B cell (primary cell): ENCODE measurements around the gene IBSP. TPM values are rescaled to one million over a fixed set of nuclear protein-coding genes. Genes with fewer than 3 reads are reported as not detected.

Source experiments
- ATAC-seq: fragments of 200-7000 bp; cut with Tn5 transposase; one replicate; pipeline ENCODE4 v1.10.0; 2021; ENCODE audit warnings: low read depth, mild to moderate bottlenecking, moderate number of reproducible peaks, moderate library complexity
- CTCF ChIA-PET: fragments of 350-600 bp; sonication (Branson Sonifier 250); formaldehyde crosslinking; loops from one replicate; lab custom pipeline; 2021; ENCODE audit warnings: antibody characterized with exemption, inconsistent platforms; lab: Charles Lee
- POLR2A ChIA-PET: fragments of 350-600 bp; sonication (Branson Sonifier 250); formaldehyde crosslinking; loops from one replicate; lab custom pipeline; 2021; ENCODE audit warnings: antibody characterized with exemption; lab: Charles Lee
- DNase-seq: peaks from one replicate; pipeline ENCODE4 v3.0.0; 2013
- H2AFZ ChIP-seq: 2 replicates; pipeline ENCODE4 v1.6.1; 2012; ENCODE audit warnings: mild to moderate bottlenecking, low read depth, low read length; ENCODE audit not compliant: insufficient read depth, poor library complexity, severe bottlenecking
- H3K27ac ChIP-seq, 2 donors: 1 replicate in 1 of 2; 2 replicates in 1 of 2; pipeline ENCODE4 v1.5.1; 2012 to 2013; ENCODE audit warnings: low read length in 2 of 2, mild to moderate bottlenecking in 2 of 2, moderate library complexity in 1 of 2
- H3K27me3 ChIP-seq, 4 experiments: fragments of 200-600 bp in 1 of 4; sonication (generic) in 1 of 4; replicated peaks in 1 of 4; 1 replicate in 2 of 4; 2 replicates in 2 of 4; pipeline versions ENCODE4 v1.6.1 to v1.7.0; 2013 to 2016; ENCODE audit warnings: low read length in 3 of 4, mild to moderate bottlenecking in 2 of 4, mixed read lengths in 1 of 4, moderate library complexity in 1 of 4; ENCODE audit not compliant: insufficient read depth in 4 of 4, control insufficient read depth in 3 of 4; ENCODE audit errors: control extremely low read depth in 1 of 4
- H3K36me3 ChIP-seq, 2 experiments: replicated peaks in 1 of 2; 1 replicate in 1 of 2; 2 replicates in 1 of 2; pipeline versions ENCODE4 v1.6.1 to v1.7.1; 2013; ENCODE audit warnings: low read length in 1 of 2; ENCODE audit not compliant: insufficient read depth in 2 of 2, control insufficient read depth in 1 of 2; ENCODE audit errors: control extremely low read depth in 1 of 2, extremely low read depth in 1 of 2
- H3K4me1 ChIP-seq, 2 donors: fragments of 200-600 bp in 1 of 2; sonication (generic) in 1 of 2; 1 replicate in 1 of 2; 2 replicates in 1 of 2; pipeline versions ENCODE4 v1.5.1 to v1.6.1; 2013 to 2017; ENCODE audit warnings: low read length in 2 of 2; ENCODE audit not compliant: control insufficient read depth in 2 of 2, insufficient read depth in 2 of 2
- H3K4me2 ChIP-seq: replicated peaks from 2 replicates; pipeline ENCODE3; 2012; ENCODE audit warnings: mild to moderate bottlenecking, low read depth, low read length; ENCODE audit not compliant: poor library complexity, severe bottlenecking
- H3K4me3 ChIP-seq, 5 experiments: fragments of 200-600 bp in 1 of 5; sonication (generic) in 1 of 5; 1 replicate in 3 of 5; 2 replicates in 2 of 5; pipeline versions ENCODE4 v1.5.1 to v1.7.0; 2011 to 2016; ENCODE audit warnings: low read length in 4 of 5, mild to moderate bottlenecking in 4 of 5, low read depth in 2 of 5, control low read depth in 1 of 5, moderate library complexity in 1 of 5; ENCODE audit not compliant: insufficient read depth in 1 of 5; ENCODE audit errors: control extremely low read depth in 1 of 5, extremely low read depth in 1 of 5
- H3K79me2 ChIP-seq: fragments of 200-600 bp; sonication (generic); one replicate; pipeline ENCODE4 v1.6.0; 2016; ENCODE audit warnings: low read length; ENCODE audit not compliant: control insufficient read depth, insufficient read depth
- H3K9ac ChIP-seq: fragments of 200-600 bp; sonication (generic); 2 replicates; pipeline ENCODE4 v1.6.1; 2017; ENCODE audit warnings: mild to moderate bottlenecking, low read length, moderate library complexity
- H3K9me3 ChIP-seq, 3 donors: one replicate each; pipeline versions ENCODE4 v1.6.1 to v1.7.1; 2013; ENCODE audit warnings: low read length in 2 of 3; ENCODE audit not compliant: control insufficient read depth in 2 of 3, insufficient read depth in 1 of 3; ENCODE audit errors: control extremely low read depth in 1 of 3
- H4K20me1 ChIP-seq: 2 replicates; pipeline ENCODE4 v1.6.0; 2012; ENCODE audit warnings: mild to moderate bottlenecking, low read length; ENCODE audit not compliant: insufficient read depth, control insufficient read depth, poor library complexity, severe bottlenecking
- H3K27ac Mint-ChIP-seq: one replicate; pipeline ENCODE4 v1.8.0; 2021; ENCODE audit warnings: mixed read lengths
- H3K27me3 Mint-ChIP-seq: one replicate; pipeline ENCODE4 v1.8.0; 2021; ENCODE audit warnings: mixed read lengths
- H3K4me1 Mint-ChIP-seq: one replicate; pipeline ENCODE4 v1.8.0; 2021; ENCODE audit warnings: mixed read lengths
- H3K4me3 Mint-ChIP-seq: one replicate; pipeline ENCODE4 v1.8.0; 2021; ENCODE audit warnings: mixed read lengths
- H3K9me3 Mint-ChIP-seq: one replicate; pipeline ENCODE4 v1.8.0; 2022; ENCODE audit warnings: mixed read lengths; ENCODE audit not compliant: insufficient read depth
- EZH2 ChIP-seq: IDR thresholded peaks from 2 replicates; pipeline ENCODE4 v1.6.1; 2012; ENCODE audit warnings: borderline replicate concordance, low read depth, mild to moderate bottlenecking, moderate library complexity, low read length; ENCODE audit not compliant: insufficient read depth, poor library complexity, severe bottlenecking
- whole genome bisulfite sequencing: methylation state at CpG from one replicate; pipeline ENCODE4 v1.1.5; 2013; ENCODE audit warnings: missing lambda C conversion rate; ENCODE audit not compliant: insufficient coverage; 5-methylcytosine and 5-hydroxymethylcytosine counted together
- intact Hi-C: fragments of 100-400 bp; cut with micrococcal nuclease; formaldehyde crosslinking; loops from one replicate; pipeline ENCODE4 v1.10.0; 2022
- polyA plus RNA-seq: library from polyadenylated mRNA; depleted of rRNA; stranded (reverse); fragments of >200 nt; gene quantifications from 2 replicates; pipeline ENCODE4 v1.2.3, GENCODE V29; 2012
- total RNA-seq, 2 donors: library from RNA; stranded (reverse); fragments of 120-200 nt in 1 of 2; gene quantifications; 1 replicate in 1 of 2; 2 replicates in 1 of 2; pipeline versions ENCODE4 v1.2.3 to v1.2.4, GENCODE V29; 2013 to 2022
- TF ChIP-seq, protein P1 (sequence below): fragments of 200-600 bp; IDR thresholded peaks from one replicate; pipeline ENCODE4 v1.8.0; 2022; ENCODE audit warnings: antibody characterized with exemption, mild to moderate bottlenecking

IBSP gene
- total and polyA plus RNA-seq, 2 donors (not counting 1 experiment from before 2014, with no cell fraction given): not detected

DNA sequence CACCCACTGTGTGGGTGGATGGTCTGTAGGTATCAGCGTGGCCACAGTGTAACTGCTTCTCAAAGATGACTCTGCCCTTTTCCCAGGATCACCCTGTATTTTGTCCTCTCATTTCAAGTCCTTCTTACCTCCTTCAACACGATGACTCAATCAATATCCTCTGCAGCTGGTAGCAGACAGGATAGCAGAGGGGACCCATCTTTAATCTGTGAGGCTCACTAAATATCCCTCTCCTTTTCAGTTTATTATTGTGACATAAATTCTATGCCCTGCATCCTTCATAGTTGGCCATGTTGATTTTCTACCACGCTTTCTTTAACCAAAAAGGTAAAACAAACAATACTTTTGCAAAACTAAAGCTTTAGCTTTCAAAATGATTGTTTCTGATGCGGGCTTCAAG lies 23.8 kb downstream of the IBSP start:
- H3K27ac ChIP-seq: no peak overlapping the region
- H3K4me3 ChIP-seq: no peak overlapping the region
- ChIA-PET CTCF (no interaction called here), POLR2A (no interaction called here)
- no peaks in the 10 kb centered on the region for H3K9me3 Mint-ChIP-seq
- 75% methylated on average over 1 of the region's 4 CpGs for WGBS
- DNase-seq: no peak
- H3K4me2 ChIP-seq: no peak overlapping the region
- TF ChIP-seq, protein P1, sequence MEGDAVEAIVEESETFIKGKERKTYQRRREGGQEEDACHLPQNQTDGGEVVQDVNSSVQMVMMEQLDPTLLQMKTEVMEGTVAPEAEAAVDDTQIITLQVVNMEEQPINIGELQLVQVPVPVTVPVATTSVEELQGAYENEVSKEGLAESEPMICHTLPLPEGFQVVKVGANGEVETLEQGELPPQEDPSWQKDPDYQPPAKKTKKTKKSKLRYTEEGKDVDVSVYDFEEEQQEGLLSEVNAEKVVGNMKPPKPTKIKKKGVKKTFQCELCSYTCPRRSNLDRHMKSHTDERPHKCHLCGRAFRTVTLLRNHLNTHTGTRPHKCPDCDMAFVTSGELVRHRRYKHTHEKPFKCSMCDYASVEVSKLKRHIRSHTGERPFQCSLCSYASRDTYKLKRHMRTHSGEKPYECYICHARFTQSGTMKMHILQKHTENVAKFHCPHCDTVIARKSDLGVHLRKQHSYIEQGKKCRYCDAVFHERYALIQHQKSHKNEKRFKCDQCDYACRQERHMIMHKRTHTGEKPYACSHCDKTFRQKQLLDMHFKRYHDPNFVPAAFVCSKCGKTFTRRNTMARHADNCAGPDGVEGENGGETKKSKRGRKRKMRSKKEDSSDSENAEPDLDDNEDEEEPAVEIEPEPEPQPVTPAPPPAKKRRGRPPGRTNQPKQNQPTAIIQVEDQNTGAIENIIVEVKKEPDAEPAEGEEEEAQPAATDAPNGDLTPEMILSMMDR: no peak
- TF ChIP-seq EZH2: no peak
- H2AFZ ChIP-seq: no peak overlapping the region
- H4K20me1 ChIP-seq: no peaks in the 10 kb centered on the region
- intact Hi-C loops: no loop called here
- H3K9ac ChIP-seq: no peak overlapping the region
- no peak overlapping the region for H3K27ac Mint-ChIP-seq
- no peaks in the 10 kb centered on the region for H3K36me3 ChIP-seq
- H3K27me3 Mint-ChIP-seq: peaks cover 23% of the 10 kb centered on the region
- no peak for ATAC-seq
- no peaks in the 10 kb centered on the region for H3K79me2 ChIP-seq
- no peak overlapping the region for H3K4me3 Mint-ChIP-seq
- no peaks in the 10 kb centered on the region for H3K4me1 Mint-ChIP-seq
- peaks cover 0 to 3% (median 0%) of the 10 kb centered on the region in 4 experiments for H3K27me3 ChIP-seq
- H3K4me1 ChIP-seq: no peaks in the 10 kb centered on the region
- no peaks in the 10 kb centered on the region for H3K9me3 ChIP-seq

DNA sequence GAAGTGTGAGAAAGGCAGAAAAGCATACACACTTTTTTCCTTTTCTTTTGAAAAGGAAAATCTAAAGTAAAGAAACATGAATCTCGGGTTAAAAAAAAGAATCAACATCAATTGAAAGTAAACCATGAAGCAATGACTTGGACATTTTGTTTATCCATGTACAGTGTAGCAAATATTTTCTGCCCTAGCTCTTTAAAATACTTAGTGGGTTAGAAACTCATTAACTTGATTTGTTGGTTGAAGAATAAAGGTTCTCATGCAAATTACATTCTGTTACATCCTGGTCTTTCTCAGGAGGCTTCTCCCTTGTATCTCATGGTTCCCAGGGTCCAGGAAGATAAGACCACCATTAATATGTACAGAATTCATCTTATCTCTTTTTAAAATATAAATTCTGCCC lies 24.4 kb downstream of the IBSP start:
- H3K4me1 Mint-ChIP-seq: no peaks in the 10 kb centered on the region
- no peaks in the 10 kb centered on the region for H3K9me3 ChIP-seq
- CTCF ChIA-PET: no interaction called here
- no peaks in the 10 kb centered on the region for H3K36me3 ChIP-seq
- intact Hi-C loops: no loop called here
- POLR2A ChIA-PET: no interaction called here
- H3K27me3 ChIP-seq: peaks cover 0 to 3% (median 0%) of the 10 kb centered on the region in 4 experiments
- TF ChIP-seq EZH2: no peak
- TF ChIP-seq, protein P1: no peak
- H3K4me2 ChIP-seq: no peak overlapping the region
- H3K9ac ChIP-seq: no peak overlapping the region
- no peaks in the 10 kb centered on the region for H4K20me1 ChIP-seq
- DNase-seq: no peak
- no peak overlapping the region for H3K4me3 Mint-ChIP-seq
- no peak overlapping the region for H3K4me3 ChIP-seq
- no peak for ATAC-seq
- H3K27ac ChIP-seq: no peak overlapping the region
- H2AFZ ChIP-seq: no peak overlapping the region
- H3K4me1 ChIP-seq: no peaks in the 10 kb centered on the region
- no peaks in the 10 kb centered on the region for H3K79me2 ChIP-seq
- no CpG with 5 or more reads among the region's 1 CpG for WGBS
- H3K27ac Mint-ChIP-seq: no peak overlapping the region
- no peaks in the 10 kb centered on the region for H3K9me3 Mint-ChIP-seq
- peaks cover 23% of the 10 kb centered on the region for H3K27me3 Mint-ChIP-seq
